ENCODE measurements around the gene SPATA32.

- TF ChIP-seq POLR2A (IDR thresholded peaks at IDR 0.05; ENCODE audit: low read length) (no peak), GATA1 (IDR thresholded peaks at IDR 0.05; ENCODE audit: low read depth, low read length) (no peak)
Measured at GRCh38 chr17:45301674-45302073, 39.8 kb upstream of the SPATA32 start.

Data from erythroblast (primary cell).